ENCODE measurements around the gene UBB.
"Not testable (repeated sequence)": the region's sequence is repeated elsewhere in the genome, so short reads cannot be mapped to it uniquely, and the experiment has no call there.

The UBB gene

GRCh38 chr17:16374146-16374938, 6.5 kb upstream of the UBB start:
- DNase-seq (ENCODE audit: extremely low read depth in 1 of 2, low read depth in 1 of 2), result no peak

- no peak for DNase-seq (ENCODE audit: extremely low read depth in 1 of 2, low read depth in 1 of 2)
Measured at GRCh38 chr17:16377941-16378341, 3.0 kb upstream of the UBB start.

GRCh38 chr17:16378636-16379282, 2.1 kb upstream of the UBB start:
- no peak for DNase-seq (ENCODE audit: extremely low read depth in 1 of 2, low read depth in 1 of 2)

- DNase-seq (ENCODE audit: extremely low read depth in 1 of 2, low read depth in 1 of 2), result no peak
Measured at GRCh38 chr17:16379654-16380053, 1.2 kb upstream of the UBB start.

- peak in 1 of 2 donors; percentile 30 for DNase-seq (ENCODE audit: extremely low read depth in 1 of 2, low read depth in 1 of 2)
Measured at GRCh38 chr17:16381496-16381820, 567 bp downstream of the UBB start.

- no peak for DNase-seq (ENCODE audit: extremely low read depth in 1 of 2, low read depth in 1 of 2)
Measured at GRCh38 chr17:16383216-16383615, 2.3 kb downstream of the UBB start.

- no peak for DNase-seq (ENCODE audit: extremely low read depth in 1 of 2, low read depth in 1 of 2)
Measured at GRCh38 chr17:16383772-16384287, 2.9 kb downstream of the UBB start.

- DNase-seq (ENCODE audit: extremely low read depth in 1 of 2, low read depth in 1 of 2), result no peak
Measured at GRCh38 chr17:16384557-16384956, 3.7 kb downstream of the UBB start.

- not testable (repeated sequence) for DNase-seq (ENCODE audit: extremely low read depth in 1 of 2, low read depth in 1 of 2)
Measured at GRCh38 chr17:16386126-16386507, 5.2 kb downstream of the UBB start.

GRCh38 chr17:16391451-16391850, 10.6 kb downstream of the UBB start:
- no peak for DNase-seq (ENCODE audit: extremely low read depth in 1 of 2, low read depth in 1 of 2)

- DNase-seq (ENCODE audit: extremely low read depth in 1 of 2, low read depth in 1 of 2), result not testable (repeated sequence)
Measured at GRCh38 chr17:16392491-16392890, 11.6 kb downstream of the UBB start.

- DNase-seq (ENCODE audit: extremely low read depth in 1 of 2, low read depth in 1 of 2), result not testable (repeated sequence)
Measured at GRCh38 chr17:16395887-16396286, 15.0 kb downstream of the UBB start.

- DNase-seq (ENCODE audit: extremely low read depth in 1 of 2, low read depth in 1 of 2), result not testable (repeated sequence)
Measured at GRCh38 chr17:16396693-16397092, 15.8 kb downstream of the UBB start.

- DNase-seq (ENCODE audit: extremely low read depth in 1 of 2, low read depth in 1 of 2), result no peak
Measured at GRCh38 chr17:16398270-16399267, 17.7 kb downstream of the UBB start.

GRCh38 chr17:16403847-16404246, 23.0 kb downstream of the UBB start:
- DNase-seq (ENCODE audit: extremely low read depth in 1 of 2, low read depth in 1 of 2), result not testable (repeated sequence)

- DNase-seq (ENCODE audit: extremely low read depth in 1 of 2, low read depth in 1 of 2), result no peak
Measured at GRCh38 chr17:16406742-16407674, 26.1 kb downstream of the UBB start.

- no peak for DNase-seq (ENCODE audit: extremely low read depth in 1 of 2, low read depth in 1 of 2)
Measured at GRCh38 chr17:16407911-16408588, 27.2 kb downstream of the UBB start.

- peak in 1 of 2 donors; percentile 44 for DNase-seq (ENCODE audit: extremely low read depth in 1 of 2, low read depth in 1 of 2)
Measured at GRCh38 chr17:16415031-16415924, 34.4 kb downstream of the UBB start, which contains the start of gene TRPV2. TSS of gene TRPV2 (plus strand) at chr17:16415571. CDS start at chr17:16417669, 2,098 bp downstream.

All from stimulated activated CD8-positive, alpha-beta memory T cell treated with anti-CD3 and anti-CD28 coated beads, Interleukin-7, amount 100 ng/mL, for 48 hours (primary cell).